ENCODE results near the gene MECP2.

Gene MECP2

DNA sequence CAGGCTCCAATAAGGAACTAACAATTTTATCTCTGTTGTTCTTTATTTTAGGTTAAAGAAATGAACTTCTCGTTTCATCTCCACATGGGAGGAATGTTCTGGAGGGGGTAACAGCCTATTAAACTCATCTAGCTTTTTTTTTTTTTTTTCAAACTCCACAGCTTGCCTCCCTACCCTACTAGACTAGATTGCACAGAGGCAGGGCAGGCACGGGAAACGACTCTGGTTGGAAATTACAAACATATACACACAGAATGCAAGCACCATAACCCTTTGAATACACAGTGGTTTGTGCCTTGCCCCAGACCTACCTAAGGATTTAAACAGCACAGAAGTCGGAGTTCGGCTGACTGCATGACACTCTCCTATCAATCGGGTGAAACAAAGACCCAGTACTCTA is 2.7 kb downstream of the MECP2 start:
- no peak for DNase-seq (ENCODE audit: low spot score)
- Histone ChIP-seq H3K4me3 (peak overlapping the region; percentile 92), H3K27ac (peak overlapping the region in 1 of 2 donors; percentile 97)
- TF ChIP-seq, protein P1, sequence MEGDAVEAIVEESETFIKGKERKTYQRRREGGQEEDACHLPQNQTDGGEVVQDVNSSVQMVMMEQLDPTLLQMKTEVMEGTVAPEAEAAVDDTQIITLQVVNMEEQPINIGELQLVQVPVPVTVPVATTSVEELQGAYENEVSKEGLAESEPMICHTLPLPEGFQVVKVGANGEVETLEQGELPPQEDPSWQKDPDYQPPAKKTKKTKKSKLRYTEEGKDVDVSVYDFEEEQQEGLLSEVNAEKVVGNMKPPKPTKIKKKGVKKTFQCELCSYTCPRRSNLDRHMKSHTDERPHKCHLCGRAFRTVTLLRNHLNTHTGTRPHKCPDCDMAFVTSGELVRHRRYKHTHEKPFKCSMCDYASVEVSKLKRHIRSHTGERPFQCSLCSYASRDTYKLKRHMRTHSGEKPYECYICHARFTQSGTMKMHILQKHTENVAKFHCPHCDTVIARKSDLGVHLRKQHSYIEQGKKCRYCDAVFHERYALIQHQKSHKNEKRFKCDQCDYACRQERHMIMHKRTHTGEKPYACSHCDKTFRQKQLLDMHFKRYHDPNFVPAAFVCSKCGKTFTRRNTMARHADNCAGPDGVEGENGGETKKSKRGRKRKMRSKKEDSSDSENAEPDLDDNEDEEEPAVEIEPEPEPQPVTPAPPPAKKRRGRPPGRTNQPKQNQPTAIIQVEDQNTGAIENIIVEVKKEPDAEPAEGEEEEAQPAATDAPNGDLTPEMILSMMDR (IDR thresholded peaks at IDR 0.05), result no peak

DNA sequence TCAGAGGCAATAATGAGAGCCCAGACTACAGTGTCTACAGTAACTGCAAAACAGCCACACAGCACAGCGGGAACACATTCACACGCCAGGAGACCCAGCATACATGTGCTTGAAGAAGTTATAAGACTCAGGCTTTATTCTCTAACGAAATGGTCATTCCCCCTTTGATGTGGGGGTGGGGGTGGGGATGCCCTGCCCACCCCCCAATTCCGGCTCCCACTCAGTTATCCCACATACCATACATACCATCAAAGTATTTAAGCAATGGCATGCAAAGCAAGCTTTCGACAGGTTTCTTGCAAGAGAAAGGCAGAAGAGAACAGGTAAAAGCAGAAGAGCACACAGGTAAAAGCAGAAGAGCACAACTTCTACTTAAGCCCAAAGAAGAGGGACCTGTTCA is 3.6 kb downstream of the MECP2 start:
- Histone ChIP-seq H3K27ac (no peak overlapping the region), H3K4me3 (peak overlapping the region; percentile 17)
- TF ChIP-seq, protein P1 (IDR thresholded peaks at IDR 0.05), result no peak
- DNase-seq (ENCODE audit: low spot score), result no peak

DNA sequence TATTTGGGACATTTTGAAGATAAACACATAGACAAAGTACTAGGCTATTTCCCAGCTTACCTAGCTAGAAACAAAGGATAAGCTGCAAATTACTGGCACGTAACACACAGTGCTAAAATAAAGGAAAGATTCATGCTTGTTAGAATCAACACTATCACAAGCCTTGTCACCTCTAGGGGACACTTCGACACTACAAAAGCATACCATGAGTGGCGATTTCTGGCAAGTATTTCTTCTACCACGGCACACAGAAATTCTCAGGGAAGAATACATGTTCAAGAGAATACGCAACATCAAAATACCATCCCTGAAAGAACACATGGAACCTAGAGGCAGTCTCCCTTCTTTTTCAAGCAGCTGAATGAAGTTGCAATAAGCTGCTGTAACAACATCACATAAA is 5.1 kb downstream of the MECP2 start:
- H3K4me3 ChIP-seq, result no peak overlapping the region
- TF ChIP-seq, protein P1 (IDR thresholded peaks at IDR 0.05), result no peak
- no peak overlapping the region for H3K27ac ChIP-seq
- no peak for DNase-seq (ENCODE audit: low spot score)

DNA sequence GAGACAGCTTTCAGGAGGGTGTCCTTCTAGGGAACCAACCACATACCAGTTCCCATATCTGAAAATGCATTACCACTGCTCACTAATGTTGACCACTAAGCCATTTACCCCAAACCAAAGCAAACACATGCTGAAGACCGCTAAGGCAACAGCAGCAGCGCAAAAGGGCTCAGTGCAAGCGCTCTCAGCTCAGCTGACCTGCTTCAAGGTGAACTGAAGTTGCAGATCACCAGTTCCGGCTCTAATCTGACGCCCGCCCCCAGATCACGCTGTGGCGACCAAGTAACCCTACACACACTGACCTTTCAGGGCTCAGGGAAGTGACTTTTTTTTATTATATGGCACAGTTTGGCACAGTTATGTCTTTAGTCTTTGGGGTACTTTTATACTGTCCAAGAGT is 5.8 kb downstream of the MECP2 start:
- Histone ChIP-seq H3K4me3 (no peak overlapping the region), H3K27ac (no peak overlapping the region)
- no peak for DNase-seq (ENCODE audit: low spot score)
- TF ChIP-seq, protein P1 (IDR thresholded peaks at IDR 0.05), result no peak

DNA sequence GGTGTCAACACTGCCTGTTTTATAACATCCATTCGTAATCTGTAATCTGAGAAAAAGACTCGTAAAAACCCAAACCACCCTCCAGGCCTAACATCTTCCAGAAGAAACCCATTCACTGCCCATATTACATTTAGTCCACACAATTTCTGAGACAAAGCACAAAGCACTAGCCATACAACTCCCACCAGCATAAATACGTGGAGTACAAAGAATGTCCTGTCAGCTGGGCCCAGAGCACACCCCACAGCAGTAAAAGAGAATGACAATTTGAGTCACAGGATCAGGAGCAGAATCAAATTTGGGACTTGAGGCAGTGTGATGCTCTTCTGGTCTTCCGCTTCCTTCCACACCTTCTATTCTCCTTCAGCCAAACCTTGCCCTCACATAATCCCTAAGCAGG is 6.8 kb downstream of the MECP2 start:
- no peak overlapping the region for H3K4me3 ChIP-seq
- no peak overlapping the region for H3K27ac ChIP-seq
- DNase-seq (ENCODE audit: low spot score), result no peak
- TF ChIP-seq, protein P1 (IDR thresholded peaks at IDR 0.05), result no peak

DNA sequence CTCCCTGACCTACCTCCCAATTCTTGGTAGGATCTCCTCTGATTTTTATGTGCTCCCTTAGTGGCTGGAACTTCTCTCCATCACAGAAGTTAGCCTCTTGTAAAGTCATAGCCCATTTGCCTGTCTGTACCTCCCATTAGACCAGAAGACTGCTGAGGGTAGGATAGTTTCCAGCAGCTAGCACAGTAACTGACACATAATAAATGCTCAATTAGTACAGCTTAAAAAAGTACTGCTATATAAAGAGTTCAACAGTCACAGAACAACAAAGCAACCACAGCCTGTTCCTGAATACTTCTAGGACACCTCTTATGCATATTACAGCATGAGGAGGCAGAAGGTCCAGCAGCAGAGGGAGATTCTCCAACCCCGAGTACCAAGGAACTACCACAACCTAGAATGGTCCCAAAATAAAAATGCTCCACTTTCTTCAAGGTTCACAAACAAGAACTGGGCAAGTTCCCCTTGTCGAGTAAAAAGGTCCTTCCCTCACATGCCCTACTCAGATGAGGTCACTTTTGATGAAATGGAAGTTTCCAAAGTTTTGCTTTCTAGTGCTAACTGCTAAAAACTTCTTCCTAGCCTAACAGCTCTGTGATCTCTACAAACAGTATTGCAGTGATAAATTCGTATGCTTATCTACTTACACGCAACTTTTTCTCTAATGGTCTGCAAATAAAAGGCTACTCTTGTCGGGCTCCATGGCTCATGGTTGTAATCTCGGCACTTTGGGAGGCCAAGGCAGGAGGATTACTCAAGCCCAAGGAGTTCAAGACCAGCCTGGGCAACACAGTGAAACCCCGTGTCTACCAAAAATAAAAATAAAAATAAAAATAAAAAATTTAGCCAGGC is 12.8 kb downstream of the MECP2 start:
- TF ChIP-seq, protein P1 (IDR thresholded peaks at IDR 0.05), result no peak

DNA sequence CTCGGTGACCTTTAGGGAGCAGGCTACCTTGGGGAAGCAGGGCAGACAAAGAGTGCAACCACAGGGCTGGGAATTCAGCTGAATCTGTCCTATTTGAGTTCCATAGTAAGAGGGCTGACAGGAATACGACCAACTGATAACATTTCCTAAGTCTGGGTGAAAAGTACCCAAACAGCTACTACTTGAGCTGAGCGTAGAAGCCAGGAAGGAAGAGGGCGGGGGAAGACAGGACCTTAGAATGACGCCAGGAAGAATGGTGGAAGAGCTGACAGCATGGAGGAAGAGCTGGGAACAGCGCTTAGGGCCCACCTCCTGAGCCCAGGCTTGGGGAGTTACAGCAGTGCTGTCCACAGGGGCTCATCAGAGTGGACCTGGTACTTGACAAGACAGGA is 14.4 kb downstream of the MECP2 start:
- no peak for DNase-seq (ENCODE audit: low spot score)
- TF ChIP-seq, protein P1 (IDR thresholded peaks at IDR 0.05), result no peak
- Histone ChIP-seq H3K4me3 (no peak overlapping the region), H3K27ac (peak overlapping the region in 1 of 2 donors; percentile 34)

More for the DNA sequence above, 12.8 kb downstream of the MECP2 start:
- DNase-seq (ENCODE audit: low spot score), result no peak
- no peak overlapping the region for H3K4me3 ChIP-seq
- no peak overlapping the region for H3K27ac ChIP-seq
